NCI-H345 (cell line): Measurements from ENCODE around the gene COL11A2.

Experiments
- DNase-seq: peaks from one replicate; lab custom pipeline; 2025; lab: John Stamatoyannopoulos, UW

The COL11A2 gene

GRCh38 chr6:33171880-33172687 lies 20.2 kb downstream of the COL11A2 start:
- no peak for DNase-seq

GRCh38 chr6:33171016-33171879 lies 21.0 kb downstream of the COL11A2 start:
- DNase-seq, result no peak

GRCh38 chr6:33170176-33171015 lies 21.9 kb downstream of the COL11A2 start:
- DNase-seq, result no peak

DNA sequence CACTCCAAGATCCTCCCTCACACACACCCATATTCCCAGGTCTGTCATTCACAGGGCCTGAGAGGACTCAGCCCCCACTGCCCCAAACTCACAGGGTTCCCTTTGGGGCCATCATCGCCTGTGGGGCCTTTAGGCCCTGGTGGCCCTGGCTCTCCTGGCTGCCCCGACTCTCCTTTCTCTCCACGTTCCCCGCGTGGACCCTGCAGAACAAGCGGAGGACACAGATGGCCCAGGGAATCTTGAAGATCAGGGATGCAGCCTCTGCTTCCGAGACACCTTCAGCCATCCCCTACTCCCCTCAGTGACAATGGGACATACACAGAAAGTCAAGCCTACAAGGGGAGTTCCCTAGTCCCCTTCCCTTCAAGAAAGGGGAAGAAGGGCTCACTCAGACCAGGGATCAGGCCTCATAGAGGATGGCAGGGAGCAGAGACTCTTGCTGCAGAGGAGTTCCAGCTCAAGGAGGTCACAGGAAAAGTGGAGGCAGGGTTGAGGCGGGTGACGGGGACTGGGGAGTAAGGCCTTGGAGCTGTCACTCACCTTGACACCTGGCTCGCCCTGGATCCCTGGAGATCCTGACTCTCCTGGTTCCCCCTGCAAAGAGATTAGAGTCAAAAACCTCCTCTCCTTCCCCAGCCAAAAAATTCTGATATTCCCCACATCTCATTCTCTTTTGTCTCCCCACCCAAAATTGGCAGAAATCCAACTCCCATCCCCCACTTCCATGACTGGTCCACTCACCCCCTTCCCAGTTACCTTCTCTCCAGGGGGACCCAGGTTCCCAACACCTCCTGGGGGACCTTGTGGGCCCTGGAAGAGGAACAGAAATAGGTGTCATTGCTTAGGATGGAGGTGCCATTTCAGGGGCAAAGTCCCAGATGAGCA lies 22.7 kb downstream of the COL11A2 start:
- DNase-seq, result no peak

DNA sequence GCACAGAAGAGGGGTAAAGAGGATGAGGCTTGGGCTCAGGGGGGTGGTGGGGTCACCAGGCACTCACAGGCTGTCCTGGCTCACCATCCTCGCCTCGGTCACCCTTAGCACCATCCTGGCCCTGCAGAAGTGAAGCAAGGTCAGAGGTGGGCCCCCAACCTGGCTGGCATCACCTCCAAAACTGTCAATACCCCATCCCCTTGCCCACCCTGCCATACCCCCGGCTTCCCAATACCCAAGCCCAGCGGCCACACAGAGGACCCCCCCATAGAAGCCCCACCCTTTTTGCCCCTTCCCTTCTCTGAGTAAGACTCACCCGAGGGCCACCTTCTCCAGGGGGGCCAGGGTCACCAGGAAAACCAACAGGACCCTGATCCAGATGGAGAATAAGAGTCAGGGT lies 23.6 kb downstream of the COL11A2 start:
- DNase-seq, result no peak

GRCh38 chr6:33168284-33168601 lies 24.0 kb downstream of the COL11A2 start:
- no peak for DNase-seq

GRCh38 chr6:33167374-33168283 lies 24.6 kb downstream of the COL11A2 start:
- DNase-seq, result no peak

DNA sequence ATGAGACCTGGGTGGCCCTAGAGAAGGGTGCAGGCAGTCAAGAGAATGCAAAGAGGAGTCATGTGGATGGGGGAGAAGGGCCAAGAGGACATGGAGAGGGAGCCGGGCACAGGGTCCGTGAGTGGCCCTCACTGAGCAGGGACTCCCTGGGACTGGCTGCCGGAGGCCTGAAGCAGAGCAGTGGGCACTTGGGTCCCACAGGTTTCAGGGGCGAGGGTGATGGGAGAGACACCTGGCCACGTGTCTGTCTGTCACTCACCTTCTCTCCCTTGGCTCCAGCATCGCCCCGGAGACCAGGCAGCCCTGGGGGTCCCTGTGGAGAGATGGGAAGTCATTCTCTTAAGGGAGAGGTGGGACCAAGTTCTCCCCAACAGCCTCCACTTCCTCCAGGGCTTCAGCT lies 25.5 kb downstream of the COL11A2 start:
- DNase-seq, result no peak

DNA sequence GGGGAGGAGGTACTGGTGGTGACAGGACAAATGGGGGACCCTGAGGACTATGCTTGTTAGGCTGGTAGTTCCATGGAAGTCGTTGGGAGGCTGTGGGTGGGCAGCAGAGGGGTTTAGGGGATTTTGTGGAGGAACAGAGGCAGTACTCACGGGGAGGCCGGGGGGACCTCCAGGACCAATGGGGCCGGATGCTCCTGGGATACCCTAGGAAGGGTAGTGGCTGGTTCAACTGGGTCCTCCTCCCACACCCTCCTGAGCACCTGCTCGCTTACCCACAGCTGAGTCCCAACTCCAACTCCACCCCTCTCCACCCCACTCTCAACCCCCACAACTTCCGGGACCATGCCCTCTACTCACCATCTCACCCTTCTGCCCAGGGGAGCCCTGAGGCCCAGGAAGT lies 25.9 kb downstream of the COL11A2 start:
- no peak for DNase-seq

DNA sequence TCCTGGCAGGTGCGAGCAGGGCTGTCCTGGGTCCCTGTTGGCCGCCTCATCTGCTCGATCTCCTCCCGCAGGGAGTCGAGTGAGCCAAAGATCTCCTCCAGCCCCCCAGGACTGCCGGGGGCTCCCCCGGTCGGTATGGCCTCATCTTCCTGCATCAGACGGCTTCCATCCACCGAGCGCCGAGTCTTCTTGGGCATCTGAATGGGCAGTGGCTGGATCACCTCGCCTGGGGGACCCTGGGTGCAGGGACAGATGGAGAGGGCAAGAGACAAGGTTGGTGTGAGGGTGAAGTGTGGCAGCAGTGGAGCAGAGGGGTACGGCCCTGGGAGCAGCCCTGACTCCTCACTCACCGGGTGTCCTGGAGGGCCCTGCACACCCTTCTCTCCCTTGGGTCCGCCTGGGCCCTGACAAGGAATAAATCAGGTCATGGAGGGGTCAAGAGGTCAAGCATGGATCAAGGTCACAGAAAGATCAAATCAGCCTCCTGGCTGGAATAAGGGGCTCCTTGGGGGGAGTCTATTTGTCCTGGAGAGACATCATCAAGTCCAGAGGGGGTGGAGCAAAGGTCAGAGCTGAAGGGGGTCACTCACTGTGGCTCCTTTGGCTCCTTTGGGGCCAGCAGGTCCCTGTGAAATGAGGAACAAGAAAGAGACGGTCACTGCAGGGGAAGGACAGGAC lies 26.5 kb downstream of the COL11A2 start:
- DNase-seq, result no peak

DNA sequence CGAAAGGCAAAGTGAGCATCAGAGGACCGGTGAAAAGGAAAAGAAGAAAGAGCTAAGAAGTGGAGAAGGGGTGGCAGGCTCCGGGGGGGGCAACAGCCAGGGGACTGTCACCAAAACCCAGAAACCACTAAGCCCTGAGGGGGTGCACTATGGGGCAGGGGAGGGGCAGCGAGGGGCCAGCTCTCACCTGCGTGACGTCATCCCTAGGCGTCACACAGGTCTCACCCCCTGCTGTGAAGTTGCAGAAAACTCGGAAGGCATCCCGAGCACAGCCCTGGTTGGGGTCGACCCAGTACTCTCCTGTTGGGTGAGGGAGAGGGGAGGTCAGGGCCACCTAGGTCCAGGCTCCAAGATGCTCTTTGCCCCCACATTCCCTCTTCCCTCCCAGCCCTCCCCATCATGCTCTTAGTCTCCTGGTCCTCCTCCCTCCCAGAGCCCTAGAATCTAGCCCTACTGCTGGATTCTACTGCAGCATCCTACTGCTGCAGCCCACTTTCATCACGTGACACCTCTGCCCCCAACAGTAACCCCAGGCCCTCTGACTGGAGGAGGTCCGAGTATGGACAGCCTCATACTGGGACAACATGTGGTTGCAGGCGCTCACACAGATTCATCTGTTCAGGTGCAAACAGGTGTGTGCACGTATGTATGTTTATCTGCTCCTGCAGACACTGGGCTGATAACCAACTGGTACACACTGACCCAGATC lies 27.4 kb downstream of the COL11A2 start:
- no peak for DNase-seq

DNA sequence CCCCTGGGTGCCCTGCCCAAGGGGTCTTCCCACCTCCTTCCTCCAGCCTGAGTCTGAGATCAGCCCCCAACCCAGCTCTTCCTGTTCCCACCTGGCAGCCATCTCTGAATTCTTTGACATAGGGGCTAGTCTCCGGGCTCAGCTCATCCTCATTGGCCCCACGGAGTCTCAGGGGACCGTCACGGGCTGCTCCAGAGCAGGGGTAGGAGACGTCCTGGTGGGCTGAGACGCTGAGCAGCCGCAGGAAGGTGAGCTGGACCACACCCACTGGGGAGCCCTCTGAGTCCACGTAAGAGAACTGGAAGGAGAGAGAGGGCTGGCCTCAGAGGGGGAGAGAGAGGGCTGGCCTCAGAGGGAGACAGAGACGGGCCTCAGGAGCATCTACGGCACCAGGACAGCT lies 28.1 kb downstream of the COL11A2 start:
- DNase-seq, result no peak

DNA sequence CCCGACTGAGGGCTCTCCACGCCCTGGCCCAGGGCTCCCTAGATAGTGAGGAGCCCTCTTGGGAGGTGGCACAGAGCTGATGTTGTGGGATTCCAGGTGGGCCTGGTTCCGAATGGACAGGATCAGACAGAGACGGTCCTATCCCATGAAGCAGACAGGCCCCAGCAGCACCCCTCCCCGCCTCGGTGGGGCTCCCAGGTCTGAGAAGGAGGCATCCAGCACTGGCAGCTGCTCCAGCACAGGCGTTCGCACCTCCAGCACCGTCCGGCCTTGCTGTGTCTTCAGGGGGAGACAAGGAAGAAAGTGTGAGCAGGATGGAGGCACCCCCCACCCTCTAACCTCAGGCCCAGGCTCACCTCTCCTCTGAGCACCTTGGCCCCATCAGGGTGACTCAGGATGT lies 28.7 kb downstream of the COL11A2 start:
- no peak for DNase-seq

- DNase-seq, result peak; percentile 40
Observed at GRCh38 chr6:33161354-33162331, 30.6 kb downstream of the COL11A2 start.

- DNase-seq, result no peak
Observed at GRCh38 chr6:33160728-33161344, 31.4 kb downstream of the COL11A2 start.

- no peak for DNase-seq
Observed at GRCh38 chr6:33160096-33160495, 32.2 kb downstream of the COL11A2 start.

DNA sequence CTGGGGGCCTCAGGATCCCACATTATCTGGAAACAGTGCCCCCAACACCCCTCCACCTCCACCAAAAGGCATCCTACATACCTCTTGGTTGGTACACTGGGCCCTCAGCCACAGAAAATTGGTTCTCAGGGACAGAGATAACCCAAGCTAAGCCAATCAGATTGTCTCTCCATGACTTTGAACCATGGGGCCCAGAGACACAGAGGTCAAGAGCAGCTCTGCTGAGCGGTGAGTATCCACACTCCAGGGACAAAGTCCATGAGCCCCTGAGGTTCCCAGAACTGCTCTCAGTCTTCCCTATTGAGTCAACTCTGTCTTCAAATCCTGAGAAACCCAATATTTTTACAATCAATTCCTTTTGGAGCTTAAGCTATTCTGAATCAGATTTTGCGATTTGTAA lies 35.3 kb downstream of the COL11A2 start:
- DNase-seq, result no peak
